Putamen (tissue), 1 donor: ENCODE results near the gene WAS.
A peak's percentile ranks its signal among the peaks of the same experiment; 100 is the strongest.

ENCODE experiments used
- DNase-seq: peaks from one replicate; pipeline ENCODE4 v3.0.0-alpha.2; 2016; ENCODE audit warnings: low spot score

The WAS gene

DNA sequence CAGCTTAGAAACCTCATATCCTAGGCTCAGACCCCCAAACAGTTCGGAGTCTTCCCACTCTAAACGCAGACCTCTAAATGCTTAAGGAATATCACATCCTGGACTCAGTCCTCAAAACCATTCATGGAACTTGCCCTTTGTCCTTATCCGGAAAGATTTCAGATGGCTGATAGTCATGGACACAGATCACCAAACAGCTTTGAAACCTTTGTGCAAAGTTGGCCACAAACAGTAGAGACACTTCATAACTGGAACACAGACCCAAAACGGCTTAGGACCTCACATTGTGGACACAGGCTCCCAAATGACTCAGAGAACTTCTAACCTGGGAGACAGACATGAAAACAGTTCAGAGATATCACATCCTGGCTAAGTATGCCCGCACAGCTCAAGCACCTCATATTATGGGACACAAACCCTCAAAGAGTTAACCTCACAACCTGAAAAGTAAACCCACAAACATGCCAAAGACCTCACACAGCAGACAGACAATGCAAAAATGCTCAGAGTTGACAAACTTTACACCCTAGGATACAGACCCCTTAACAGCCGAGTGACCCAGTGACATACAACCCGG, 28.4 kb downstream of the WAS start:
- DNase-seq = no peak

DNA sequence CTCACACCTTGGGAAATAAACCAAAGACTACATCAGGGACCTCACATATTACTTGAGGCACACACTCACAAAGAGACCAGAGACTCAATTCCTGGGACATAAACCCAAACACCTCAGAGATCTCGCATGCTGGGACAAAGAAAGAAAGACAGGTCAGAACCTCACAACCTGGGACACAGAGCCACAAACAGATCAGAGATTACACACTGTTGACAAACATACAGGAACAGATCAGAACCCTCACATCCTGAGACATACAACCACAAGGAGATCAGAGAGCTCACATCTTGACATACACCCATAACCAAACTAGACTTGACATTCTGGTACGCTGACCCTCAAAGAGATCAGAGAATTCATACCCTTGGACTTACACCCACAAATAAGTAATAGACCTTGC, 30.2 kb downstream of the WAS start:
- no peak for DNase-seq

GRCh38 chrX:48714573-48714972, 31.0 kb downstream of the WAS start:
- DNase-seq = no peak

DNA sequence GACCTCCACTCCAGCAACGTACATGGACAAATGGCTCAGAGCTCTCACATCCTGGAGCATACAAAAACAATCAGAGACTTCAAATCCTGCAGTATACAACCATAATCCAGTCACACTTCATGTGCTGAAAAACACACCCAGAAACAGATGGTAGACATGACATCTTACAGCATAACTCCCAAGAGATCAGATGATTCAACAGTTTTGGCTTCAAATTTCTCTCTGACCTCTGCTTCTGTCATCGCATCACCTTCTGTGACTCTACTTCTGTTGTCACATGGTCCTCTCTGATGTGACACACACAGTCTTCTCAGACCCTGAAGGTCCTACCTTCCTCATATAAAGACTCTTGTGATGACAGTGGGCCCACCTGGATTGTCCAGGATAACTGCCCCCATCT, 31.5 kb downstream of the WAS start:
- DNase-seq = no peak

GRCh38 chrX:48715876-48716502, 32.4 kb downstream of the WAS start:
- no peak for DNase-seq

DNA sequence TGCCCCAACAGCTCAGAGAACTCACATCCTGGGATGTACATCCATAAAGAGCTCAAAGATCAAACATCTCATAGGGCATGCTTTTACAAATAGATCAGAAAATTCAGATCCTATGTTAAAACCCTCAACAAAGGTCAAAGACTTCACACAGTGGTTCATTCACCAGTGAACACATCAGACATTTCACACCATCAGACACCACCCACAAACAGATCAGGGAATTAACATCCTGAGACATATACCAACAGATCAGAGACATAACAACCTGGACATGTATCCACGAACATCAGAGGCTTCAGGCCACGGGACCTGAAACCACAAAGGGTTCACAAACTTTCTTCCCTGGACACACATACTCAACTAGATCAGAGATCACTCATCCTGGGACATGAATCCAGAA, 36.4 kb downstream of the WAS start:
- DNase-seq = no peak

DNA sequence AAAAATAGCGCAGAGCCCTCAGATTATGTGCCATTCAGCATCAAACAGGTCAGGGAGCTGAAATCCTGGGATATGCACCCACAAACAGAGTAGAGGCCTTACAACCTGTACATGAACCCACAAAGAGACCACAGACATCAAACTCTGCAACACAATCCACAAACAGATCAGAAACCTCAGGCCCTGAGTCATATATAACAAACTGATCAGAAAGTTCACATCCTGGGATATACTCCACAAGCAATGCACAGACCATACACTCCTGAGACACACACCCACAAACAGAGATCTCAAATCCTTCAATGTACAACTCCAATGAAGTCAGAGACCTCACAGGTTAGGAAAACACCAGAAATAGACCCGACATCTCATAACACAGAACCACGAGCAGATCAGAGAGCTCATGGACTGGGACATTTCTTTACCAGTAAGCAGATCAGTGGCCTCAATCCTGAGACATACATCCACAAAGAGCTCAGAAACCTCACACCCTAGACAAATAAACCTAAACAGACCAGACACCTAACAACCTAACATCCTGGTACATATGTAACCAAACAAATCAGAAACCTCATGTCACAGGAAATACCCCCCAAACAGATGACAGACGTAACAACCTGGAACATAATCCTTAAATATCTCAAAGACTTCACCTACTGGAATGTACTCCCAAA, 37.1 kb downstream of the WAS start:
- DNase-seq = no peak

GRCh38 chrX:48721916-48722315, 38.3 kb downstream of the WAS start:
- no peak for DNase-seq

- DNase-seq = no peak
Measured at GRCh38 chrX:48726596-48726995, 43.0 kb downstream of the WAS start.

- no peak for DNase-seq
Measured at GRCh38 chrX:48728653-48729052, 45.1 kb downstream of the WAS start.

DNA sequence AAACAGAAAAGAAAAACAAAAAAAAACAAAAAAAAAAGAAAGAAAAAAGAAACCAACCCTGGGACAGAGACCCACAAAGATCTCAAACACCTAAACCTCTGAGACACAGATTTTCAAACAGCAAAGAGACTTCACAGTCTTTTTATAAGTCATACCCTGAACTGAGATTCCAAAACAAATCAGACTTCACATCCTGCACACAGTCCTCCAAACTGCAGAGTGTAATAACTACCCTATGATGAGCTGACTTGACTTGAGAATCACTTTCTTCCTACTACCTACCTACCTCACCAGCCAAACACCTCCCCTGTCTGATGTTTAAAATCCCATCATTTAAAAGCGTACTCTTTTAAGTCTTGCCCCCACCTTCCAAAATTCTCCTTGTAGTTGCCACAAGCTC, 52.7 kb downstream of the WAS start:
- DNase-seq = peak; percentile 7

DNA sequence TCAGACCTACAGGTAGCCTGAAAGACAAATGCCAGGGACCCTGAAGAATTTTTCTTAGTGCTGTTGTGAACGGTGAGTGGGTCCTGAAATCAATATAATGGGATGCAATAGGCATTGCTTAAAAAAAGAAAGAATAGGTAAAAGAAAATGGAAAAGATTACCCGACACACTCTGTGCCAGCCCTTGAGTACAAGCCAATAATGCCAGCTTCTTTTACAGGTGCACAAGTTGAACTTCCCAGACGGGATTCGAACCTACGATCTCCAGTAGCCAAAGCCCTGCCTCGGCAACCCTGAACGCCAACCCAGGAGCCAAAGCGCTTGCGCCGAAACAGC, 53.2 kb downstream of the WAS start:
- no peak for DNase-seq

- DNase-seq = peak; percentile 95
Measured at GRCh38 chrX:48737213-48737938, 53.8 kb downstream of the WAS start.

DNA sequence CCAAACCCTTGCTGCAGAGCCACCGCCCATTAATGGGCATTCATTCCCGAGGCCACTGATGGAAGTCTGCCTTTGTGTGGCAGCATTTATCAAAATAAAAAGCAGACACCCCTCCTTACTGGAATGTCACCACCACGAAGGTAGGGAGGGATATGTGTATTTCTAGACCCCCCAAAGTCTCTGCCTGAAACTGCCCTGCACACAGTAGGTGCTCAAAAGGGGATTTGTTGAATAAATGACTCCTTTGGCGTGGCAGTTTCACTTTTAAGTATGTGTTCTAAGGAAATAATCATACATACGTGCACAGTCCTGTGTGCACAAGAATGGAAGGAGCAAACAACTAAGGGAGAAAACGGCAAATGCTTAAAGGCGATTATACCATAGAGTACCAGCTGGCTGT, 54.3 kb downstream of the WAS start:
- no peak for DNase-seq
